ENCODE results near the gene SNX10.

SNX10 gene

GRCh38 chr7:26298472-26299058, 6.9 kb downstream of the SNX10 start:
- DNase-seq (ENCODE audit: low read depth), result no peak

DNA sequence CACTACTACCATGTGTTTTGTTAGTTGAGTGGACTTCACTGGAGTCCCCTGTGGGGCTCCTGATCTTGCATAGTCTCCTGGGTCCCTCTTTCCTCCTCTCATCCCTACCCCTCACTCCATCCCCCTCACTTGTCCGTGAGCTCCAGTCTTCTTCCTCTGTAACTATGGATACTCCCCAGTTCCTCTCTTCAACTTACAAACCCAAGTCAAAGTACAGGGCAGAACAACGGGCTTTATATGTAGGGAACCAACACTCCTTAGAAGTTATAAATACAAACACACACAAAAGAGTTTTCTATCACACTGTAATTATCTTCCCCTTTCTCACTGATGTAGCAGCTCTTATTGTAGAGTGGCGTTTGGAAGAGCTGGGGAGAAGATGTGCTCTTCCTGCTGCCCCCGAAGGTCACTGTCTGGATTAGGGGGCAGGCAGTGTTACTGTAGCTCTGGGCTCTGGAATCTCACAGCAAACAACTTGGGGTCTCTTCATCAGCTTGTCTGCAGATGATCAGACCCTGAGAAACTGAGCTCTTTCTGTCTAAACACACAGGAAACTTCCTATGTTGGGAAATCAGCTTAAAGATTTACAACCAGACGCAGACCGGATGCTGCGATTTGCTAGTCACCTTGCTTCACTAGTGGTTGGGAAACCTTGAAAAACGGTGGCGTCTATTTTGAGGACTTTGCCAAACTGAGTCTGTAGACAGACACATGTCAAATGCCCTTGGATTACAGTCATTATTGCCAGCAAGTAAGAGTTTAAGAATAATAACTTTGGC, 13.6 kb downstream of the SNX10 start:
- no peak for DNase-seq (ENCODE audit: low read depth)

- DNase-seq (ENCODE audit: low read depth), result no peak
Observed at GRCh38 chr7:26305869-26306665, 14.4 kb downstream of the SNX10 start.

- no peak for DNase-seq (ENCODE audit: low read depth)
Observed at GRCh38 chr7:26306790-26307189, 15.1 kb downstream of the SNX10 start.

GRCh38 chr7:26307226-26307625, 15.6 kb downstream of the SNX10 start:
- no peak for DNase-seq (ENCODE audit: low read depth)

- no peak for DNase-seq (ENCODE audit: low read depth)
Observed at GRCh38 chr7:26307791-26308190, 16.1 kb downstream of the SNX10 start.

DNA sequence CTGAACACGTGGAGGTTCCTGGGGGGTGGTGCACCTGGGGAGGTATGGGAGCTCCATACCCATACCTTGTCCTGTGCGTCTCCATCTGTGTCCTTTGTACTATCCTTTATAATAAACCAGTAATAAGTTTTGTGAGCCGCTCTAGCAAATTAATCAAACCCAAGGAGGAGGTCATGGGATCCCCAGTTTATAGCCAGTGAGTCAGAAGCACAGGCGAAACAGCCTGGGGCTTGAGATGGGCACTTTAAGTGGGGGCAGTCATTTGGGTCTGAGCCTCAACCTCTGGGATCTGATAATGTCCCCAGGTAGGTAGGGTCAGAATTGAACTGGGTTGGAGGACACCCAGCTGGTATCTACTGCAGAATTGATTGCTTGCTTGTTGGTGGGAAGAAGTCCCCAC, 16.9 kb downstream of the SNX10 start:
- no peak for DNase-seq (ENCODE audit: low read depth)

GRCh38 chr7:26309089-26309488, 17.4 kb downstream of the SNX10 start:
- no peak for DNase-seq (ENCODE audit: low read depth)

- no peak for DNase-seq (ENCODE audit: low read depth)
Observed at GRCh38 chr7:26311798-26312197, 20.1 kb downstream of the SNX10 start.

DNA sequence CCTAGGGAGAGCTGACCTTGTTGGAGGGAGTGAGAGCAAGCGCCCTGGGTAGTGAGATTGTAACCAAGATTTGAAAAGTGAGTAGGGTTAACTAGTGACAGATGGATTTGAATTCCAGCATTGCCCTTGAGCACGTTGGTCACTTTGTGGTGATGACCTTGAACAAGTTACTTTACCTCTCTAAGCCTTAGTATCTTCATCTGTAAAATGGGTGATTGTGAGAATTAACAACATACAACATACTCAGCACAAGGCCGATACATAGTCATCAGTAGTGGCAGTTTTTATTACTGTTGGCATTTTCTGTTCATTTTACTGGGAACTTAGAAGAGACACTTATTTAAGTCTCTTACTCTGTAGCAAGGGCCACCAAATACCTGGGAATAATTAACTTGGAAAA, 25.5 kb downstream of the SNX10 start:
- DNase-seq (ENCODE audit: low read depth), result no peak

DNA sequence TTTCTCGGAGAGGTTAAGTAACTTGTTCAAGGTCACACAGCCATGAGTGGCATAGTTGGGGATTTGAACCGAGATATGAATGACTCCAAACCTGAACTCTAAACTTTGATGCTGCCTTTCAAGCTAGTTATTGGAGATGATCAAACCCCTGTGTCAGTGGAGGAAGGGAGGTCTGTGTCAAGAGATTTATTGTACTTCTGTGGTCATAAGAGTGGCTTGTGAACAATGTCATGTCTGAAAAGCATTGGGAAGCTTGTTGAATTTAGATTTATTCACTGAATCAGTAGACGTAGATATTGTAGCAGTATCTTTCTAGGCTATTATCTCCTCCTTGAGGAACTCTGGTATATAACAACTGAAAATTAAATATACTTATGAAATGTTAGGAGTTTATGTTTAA, 27.3 kb downstream of the SNX10 start:
- no peak for DNase-seq (ENCODE audit: low read depth)

DNA sequence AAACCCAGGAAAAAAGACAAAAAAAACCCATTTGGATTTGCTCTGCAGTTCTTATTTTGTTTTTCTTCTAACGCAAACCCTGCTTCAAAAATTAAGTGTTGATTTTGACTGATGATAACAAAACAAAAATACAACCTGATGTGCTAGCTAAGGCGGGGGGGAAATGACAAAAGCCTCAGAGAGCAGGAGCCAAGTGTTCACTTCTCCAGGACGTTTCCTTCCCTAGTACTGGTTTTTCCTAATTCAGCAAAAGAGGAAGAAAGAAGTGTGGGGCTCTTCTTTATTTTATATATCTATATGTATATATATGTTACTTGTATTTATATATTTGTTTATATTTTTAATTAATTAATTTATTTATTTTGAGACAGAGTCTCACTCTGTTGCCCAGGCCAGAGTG, 28.0 kb downstream of the SNX10 start:
- DNase-seq (ENCODE audit: low read depth), result no peak

GRCh38 chr7:26320878-26321277, 29.2 kb downstream of the SNX10 start:
- no peak for DNase-seq (ENCODE audit: low read depth)

DNA sequence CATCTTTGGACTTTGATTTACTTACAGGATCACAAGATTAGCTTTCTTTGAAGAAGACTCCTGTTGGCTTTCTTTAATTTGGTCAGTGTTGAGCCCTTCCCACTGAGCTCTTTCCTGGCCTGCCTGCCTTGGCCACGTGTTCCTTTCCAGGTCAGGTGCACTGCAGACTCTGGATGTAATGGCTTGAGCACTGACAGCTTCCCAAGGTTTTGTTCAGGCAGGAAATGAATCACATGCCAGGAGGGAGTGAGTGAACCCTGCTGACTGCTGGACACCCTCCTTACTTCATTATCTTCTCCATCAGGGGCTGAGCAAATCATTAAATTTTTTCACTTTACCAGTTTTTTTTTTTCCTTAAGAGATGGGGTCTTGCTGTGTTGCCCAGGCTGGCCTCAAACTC, 29.8 kb downstream of the SNX10 start:
- no peak for DNase-seq (ENCODE audit: low read depth)

- DNase-seq (ENCODE audit: low read depth), result no peak
Observed at GRCh38 chr7:26326211-26326610, 34.5 kb downstream of the SNX10 start.

DNA sequence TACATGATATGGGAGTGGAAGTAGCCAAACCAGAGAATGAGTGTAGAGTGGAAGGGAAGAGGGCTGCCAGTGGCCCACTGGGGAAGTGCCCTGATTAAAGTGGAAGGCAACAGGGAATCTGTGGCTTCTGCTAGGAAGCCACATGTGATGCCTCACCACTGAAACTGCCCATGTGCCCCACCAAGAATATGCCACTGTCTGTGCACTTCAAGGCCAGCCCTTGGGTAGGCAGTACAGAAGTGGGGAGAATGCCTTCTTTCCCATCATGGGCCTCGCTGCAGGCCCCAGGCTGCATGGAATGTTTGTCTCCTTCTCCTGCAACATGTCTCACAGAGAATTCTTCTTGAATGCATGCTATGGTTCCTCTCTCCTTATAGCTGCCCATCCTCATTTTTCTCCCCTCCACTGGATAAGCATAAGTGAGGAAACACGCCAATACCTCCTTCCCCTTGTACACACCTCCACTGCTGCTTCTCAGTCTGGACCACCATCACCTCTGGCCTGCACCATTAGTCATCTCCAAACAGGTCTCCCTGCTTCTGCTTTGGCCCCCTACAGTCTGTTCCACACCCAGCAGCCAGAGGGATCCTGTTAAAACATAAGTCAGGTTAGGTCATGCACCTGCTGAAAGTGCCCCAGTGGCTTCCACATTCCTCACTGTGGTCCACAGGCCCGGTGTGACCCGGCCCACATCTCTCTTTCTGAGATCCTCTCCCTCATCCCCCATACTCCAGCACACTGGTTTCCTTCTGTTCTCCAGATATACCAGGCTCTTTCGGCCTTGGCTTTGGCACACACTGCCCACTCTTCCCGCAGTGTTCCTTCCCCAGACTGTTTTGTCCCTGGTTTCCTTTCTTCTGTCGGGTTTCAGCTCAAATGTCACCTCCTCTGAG, 37.1 kb downstream of the SNX10 start:
- no peak for DNase-seq (ENCODE audit: low read depth)

- no peak for DNase-seq (ENCODE audit: low read depth)
Observed at GRCh38 chr7:26329520-26330255, 38.0 kb downstream of the SNX10 start.

GRCh38 chr7:26331113-26331512, 39.5 kb downstream of the SNX10 start:
- DNase-seq (ENCODE audit: low read depth), result no peak

DNA sequence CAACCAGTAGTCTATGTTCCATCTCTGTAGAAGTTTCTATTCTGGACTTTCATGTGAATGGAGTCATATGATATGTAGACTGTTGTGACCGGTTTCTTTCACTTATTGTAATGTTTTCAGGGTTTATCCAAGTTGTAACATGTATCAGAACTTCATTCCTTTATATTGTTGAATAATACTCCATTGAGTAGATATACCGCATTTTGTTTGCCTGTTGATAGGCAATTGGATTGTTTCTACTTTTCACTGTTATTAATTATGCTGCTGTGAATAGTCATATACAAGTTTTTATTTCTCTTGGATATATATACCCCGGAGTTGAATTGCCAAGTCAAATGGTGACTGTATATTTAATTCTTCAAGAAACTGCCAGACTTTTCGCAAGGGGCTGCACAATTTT, 40.1 kb downstream of the SNX10 start:
- no peak for DNase-seq (ENCODE audit: low read depth)

DNA sequence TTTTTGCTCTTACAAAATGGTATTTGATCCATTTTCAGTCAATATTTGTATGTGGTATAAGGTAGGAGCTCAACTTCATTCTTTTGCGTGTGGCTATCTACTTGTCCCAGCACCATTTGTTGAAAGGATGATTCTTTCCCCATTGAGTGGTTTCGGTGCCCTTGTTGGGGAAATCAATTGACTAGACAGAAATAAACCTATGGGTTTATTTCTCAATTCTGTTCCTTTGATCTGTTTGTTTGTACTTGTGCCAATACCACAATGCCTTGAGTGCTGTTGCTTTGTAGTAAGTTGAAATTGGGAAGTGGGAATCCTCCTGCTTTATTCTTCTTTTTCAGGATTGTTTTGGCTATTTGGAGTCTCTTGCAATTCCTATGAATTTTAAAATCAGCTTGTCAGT, 41.0 kb downstream of the SNX10 start:
- no peak for DNase-seq (ENCODE audit: low read depth)

- DNase-seq (ENCODE audit: low read depth), result no peak
Observed at GRCh38 chr7:26334166-26334859, 42.7 kb downstream of the SNX10 start.

All from HS-27A (cell line).